Ishikawa (cell line): ENCODE results near the gene RAB11FIP5.

ENCODE experiments used
- CEBPB ChIP-seq: IDR thresholded peaks from 2 replicates; pipeline ENCODE4 v1.6.1; 2012
- EP300 ChIP-seq: IDR thresholded peaks from 2 replicates; pipeline ENCODE4 v1.6.1; 2012; ENCODE audit warnings: borderline replicate concordance
- MAX ChIP-seq: IDR thresholded peaks from 2 replicates; pipeline ENCODE4 v1.6.1; 2012
- NFIC ChIP-seq: IDR thresholded peaks from 2 replicates; pipeline ENCODE4 v1.6.1; 2012
- TAF1 ChIP-seq: IDR thresholded peaks from 2 replicates; pipeline ENCODE4 v1.6.1; 2012; ENCODE audit warnings: low read depth, mild to moderate bottlenecking
- YY1 ChIP-seq: IDR thresholded peaks from 2 replicates; pipeline ENCODE4 v1.6.1; 2012; ENCODE audit warnings: low read depth

DNA sequence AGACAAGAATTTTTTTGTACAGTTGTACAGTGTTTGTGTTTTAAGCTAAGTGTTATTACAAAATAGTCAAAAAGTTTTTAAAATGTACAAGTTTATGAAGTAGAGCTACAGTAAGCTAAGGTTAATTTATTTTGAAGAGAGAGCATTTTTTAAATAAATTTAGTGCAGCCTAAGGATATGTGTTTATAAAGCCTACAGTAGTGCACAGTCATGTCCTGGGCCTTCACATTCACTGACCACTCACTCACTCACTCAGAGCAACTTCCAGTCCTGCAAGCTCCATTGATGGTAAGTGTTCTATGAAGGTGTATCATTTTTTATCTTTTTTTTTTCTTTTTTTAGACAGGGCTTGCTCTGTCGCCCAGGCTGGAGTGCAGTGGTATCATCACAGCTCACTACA lies 85.4 kb downstream of the RAB11FIP5 start:
- TF ChIP-seq NFIC (no peak), CEBPB (no peak), TAF1 (no peak), MAX (no peak), YY1 (no peak), EP300 (no peak)
